Measurements from ENCODE around the gene PHF3.
"Not testable (repeated sequence)": the region's sequence is repeated elsewhere in the genome, so short reads cannot be mapped to it uniquely, and the experiment has no call there.

The PHF3 gene

GRCh38 chr6:63709148-63709547, 73.5 kb downstream of the PHF3 start:
- no peak for DNase-seq

GRCh38 chr6:63713332-63713731, 77.7 kb downstream of the PHF3 start:
- DNase-seq = no peak

- DNase-seq = no peak
These were observed 78.5 kb downstream of the PHF3 start for GRCh38 chr6:63714091-63714490.

- no peak for DNase-seq
These were observed 80.6 kb downstream of the PHF3 start for GRCh38 chr6:63716169-63716568.

- no peak for DNase-seq
These were observed 85.6 kb downstream of the PHF3 start for GRCh38 chr6:63721181-63721580.

- no peak for DNase-seq
These were observed 89.1 kb downstream of the PHF3 start for GRCh38 chr6:63724721-63725120.

GRCh38 chr6:63730311-63730710, 94.7 kb downstream of the PHF3 start:
- DNase-seq = no peak

- no peak for DNase-seq
These were observed 96.3 kb downstream of the PHF3 start for GRCh38 chr6:63731930-63732329.

- no peak for DNase-seq
These were observed 96.7 kb downstream of the PHF3 start for GRCh38 chr6:63732336-63732735.

- no peak for DNase-seq
These were observed 99.3 kb downstream of the PHF3 start for GRCh38 chr6:63734923-63735322.

GRCh38 chr6:63738190-63738589, 102.6 kb downstream of the PHF3 start:
- not testable (repeated sequence) for DNase-seq

GRCh38 chr6:63739094-63739687, 103.6 kb downstream of the PHF3 start:
- peak; percentile 6 for DNase-seq

GRCh38 chr6:63740709-63741108, 105.1 kb downstream of the PHF3 start:
- no peak for DNase-seq

GRCh38 chr6:63742060-63742459, 106.5 kb downstream of the PHF3 start:
- DNase-seq = no peak

- DNase-seq = no peak
These were observed 108.1 kb downstream of the PHF3 start for GRCh38 chr6:63743691-63744090.

- DNase-seq = no peak
These were observed 109.2 kb downstream of the PHF3 start for GRCh38 chr6:63744810-63745209.

- DNase-seq = no peak
These were observed 110.2 kb downstream of the PHF3 start for GRCh38 chr6:63745784-63746183.

GRCh38 chr6:63750400-63750799, 114.8 kb downstream of the PHF3 start:
- DNase-seq = no peak

- DNase-seq = not testable (repeated sequence)
These were observed 121.7 kb downstream of the PHF3 start for GRCh38 chr6:63757275-63757674.

GRCh38 chr6:63757826-63758225, 122.2 kb downstream of the PHF3 start:
- DNase-seq = no peak

GRCh38 chr6:63759605-63760105, 124.1 kb downstream of the PHF3 start:
- no peak for DNase-seq

- no peak for DNase-seq
These were observed 124.6 kb downstream of the PHF3 start for GRCh38 chr6:63760199-63760598.

GRCh38 chr6:63764318-63764916, 128.8 kb downstream of the PHF3 start:
- DNase-seq = peak; percentile 61
